ENCODE results near the gene LNX1. TPM values are rescaled to one million over a fixed set of nuclear protein-coding genes. Genes with fewer than 3 reads are reported as not detected.

Gene LNX1
- total RNA-seq, 1 experiment from 2014 or later, result 3.3 TPM

- Histone ChIP-seq H2AFZ (ENCODE audit: low read depth, low read length, poor library complexity, severe bottlenecking) (no peak overlapping the region), H3K79me2 (ENCODE audit: insufficient read depth, low read length) (no peaks in the 10 kb centered on the region), H4K20me1 (ENCODE audit: insufficient read depth) (no peaks in the 10 kb centered on the region), H3K36me3 (ENCODE audit: control insufficient read depth in 1 of 2, insufficient read depth in 2 of 2, low read length in 2 of 2) (no peaks in the 10 kb centered on the region), H3K27me3 (ENCODE audit: insufficient read depth, low read length) (no peaks in the 10 kb centered on the region), H3K27ac (ENCODE audit: low read depth, low read length) (no peak overlapping the region), H3K9me2 (ENCODE audit: insufficient read depth) (no peaks in the 10 kb centered on the region), H3K4me2 (ENCODE audit: low read length) (no peak overlapping the region), H3K9me3 (ENCODE audit: control insufficient read depth in 1 of 2, insufficient read depth in 1 of 2, low read depth in 1 of 2, low read length in 2 of 2) (no peaks in the 10 kb centered on the region), H3K4me3 (replicated peaks in 1 of 2; ENCODE audit: low read depth in 1 of 2, low read length in 2 of 2) (no peak overlapping the region), H3K9ac (ENCODE audit: low read length) (no peak overlapping the region), H3K4me1 (ENCODE audit: control insufficient read depth in 1 of 2, insufficient read depth in 2 of 2, low read length in 2 of 2) (no peaks in the 10 kb centered on the region)
- no peak for DNase-seq (ENCODE audit: low read depth, low spot score)
- RAD21 ChIA-PET (ENCODE audit: low non-redundant PET in 1 of 2, low total read pairs in 2 of 2, uncharacterized antibody in 2 of 2, unreplicated experiment in 2 of 2), result no interaction called here
- BruUV-seq (replicated peaks), result no TSS peak
- TF ChIP-seq EZH2phosphoT487 (IDR thresholded peaks at IDR 0.05; ENCODE audit: borderline replicate concordance), result no peak
- TF ChIP-seq ZNF274 (IDR thresholded peaks at IDR 0.05; ENCODE audit: low read depth, low read length), result no peak
- TF ChIP-seq FOSL1 (IDR thresholded peaks at IDR 0.05; ENCODE audit: low read depth), result no peak
- no peak for TF ChIP-seq POLR2AphosphoS5 (IDR thresholded peaks at IDR 0.05; ENCODE audit: low read depth, low read length)
- TF ChIP-seq POLR2A (IDR thresholded peaks at IDR 0.05; ENCODE audit: borderline replicate concordance, extremely low read depth, insufficient read depth, insufficient read length), result no peak
- no peak for TF ChIP-seq SIN3A (IDR thresholded peaks at IDR 0.05; ENCODE audit: low read depth)
- TF ChIP-seq CBX3 (IDR thresholded peaks at IDR 0.05; ENCODE audit: low read depth), result no peak
- intact Hi-C loops (cut with micrococcal nuclease), result no loop called here
- POLR2A ChIA-PET, result no interaction called here
- CTCF ChIA-PET, result interaction anchor here (1.4 kb wide), 1 partner anchor 206 kb away, joined by 3 read pairs; no protein-coding TSS in a partner anchor
- ATAC-seq, result no peak
These were observed 90.7 kb downstream of the LNX1 start for GRCh38 chr4:53500546-53500945.

- Histone ChIP-seq H2AFZ (ENCODE audit: low read depth, low read length, poor library complexity, severe bottlenecking) (no peak overlapping the region), H3K9ac (ENCODE audit: low read length) (no peak overlapping the region), H4K20me1 (ENCODE audit: insufficient read depth) (no peaks in the 10 kb centered on the region), H3K36me3 (ENCODE audit: control insufficient read depth in 1 of 2, insufficient read depth in 2 of 2, low read length in 2 of 2) (no peaks in the 10 kb centered on the region), H3K9me3 (ENCODE audit: control insufficient read depth in 1 of 2, insufficient read depth in 1 of 2, low read depth in 1 of 2, low read length in 2 of 2) (no peaks in the 10 kb centered on the region), H3K4me2 (ENCODE audit: low read length) (no peak overlapping the region), H3K4me3 (replicated peaks in 1 of 2; ENCODE audit: low read depth in 1 of 2, low read length in 2 of 2) (no peak overlapping the region), H3K27ac (ENCODE audit: low read depth, low read length) (no peak overlapping the region), H3K27me3 (ENCODE audit: insufficient read depth, low read length) (no peaks in the 10 kb centered on the region), H3K79me2 (ENCODE audit: insufficient read depth, low read length) (no peaks in the 10 kb centered on the region), H3K4me1 (ENCODE audit: control insufficient read depth in 1 of 2, insufficient read depth in 2 of 2, low read length in 2 of 2) (no peaks in the 10 kb centered on the region), H3K9me2 (ENCODE audit: insufficient read depth) (no peaks in the 10 kb centered on the region)
- ChIA-PET CTCF (no interaction called here), POLR2A (no interaction called here), RAD21 (ENCODE audit: low non-redundant PET in 1 of 2, low total read pairs in 2 of 2, uncharacterized antibody in 2 of 2, unreplicated experiment in 2 of 2) (no interaction called here)
- intact Hi-C loops (cut with micrococcal nuclease), result no loop called here
- TF ChIP-seq JUND (IDR thresholded peaks at IDR 0.05) (no peak), ZBTB33 (IDR thresholded peaks at IDR 0.05; ENCODE audit: extremely low read depth, insufficient replicate concordance, low read length) (no peak), EGR1 (IDR thresholded peaks at IDR 0.05; ENCODE audit: low read depth) (no peak), TCF7L2 (IDR thresholded peaks at IDR 0.05; ENCODE audit: borderline replicate concordance, extremely low read depth, insufficient read depth, insufficient read length) (no peak), SRF (IDR thresholded peaks at IDR 0.05; ENCODE audit: low read depth) (no peak)
- BruUV-seq (replicated peaks), result no TSS peak
- no peak for DNase-seq (ENCODE audit: low read depth, low spot score)
- no peak for ATAC-seq
These were observed 91.5 kb downstream of the LNX1 start for GRCh38 chr4:53499791-53500190.

Data from HCT116 (cell line).